Keratinocyte (primary cell): Measurements from ENCODE around the gene MAP2K2.

ENCODE experiments used
- EZH2 ChIP-seq: IDR thresholded peaks from one replicate; pipeline ENCODE4 v1.6.1; 2012; ENCODE audit warnings: inconsistent platforms, mild to moderate bottlenecking, low read length, moderate library complexity
- TF ChIP-seq, protein P1 (sequence below), 3 experiments: IDR thresholded peaks in 1 of 3; conservative IDR thresholded peaks in 1 of 3; optimal IDR thresholded peaks in 1 of 3; 2 replicates in 2 of 3; 3 replicates in 1 of 3; pipeline versions ENCODE3 to v1.5.1; 2011; ENCODE audit warnings: low read length in 3 of 3, mild to moderate bottlenecking in 3 of 3, moderate library complexity in 2 of 3, control low read depth in 1 of 3, inconsistent platforms in 1 of 3; ENCODE audit not compliant: insufficient read depth in 2 of 3; ENCODE audit errors: extremely low read depth in 1 of 3

DNA sequence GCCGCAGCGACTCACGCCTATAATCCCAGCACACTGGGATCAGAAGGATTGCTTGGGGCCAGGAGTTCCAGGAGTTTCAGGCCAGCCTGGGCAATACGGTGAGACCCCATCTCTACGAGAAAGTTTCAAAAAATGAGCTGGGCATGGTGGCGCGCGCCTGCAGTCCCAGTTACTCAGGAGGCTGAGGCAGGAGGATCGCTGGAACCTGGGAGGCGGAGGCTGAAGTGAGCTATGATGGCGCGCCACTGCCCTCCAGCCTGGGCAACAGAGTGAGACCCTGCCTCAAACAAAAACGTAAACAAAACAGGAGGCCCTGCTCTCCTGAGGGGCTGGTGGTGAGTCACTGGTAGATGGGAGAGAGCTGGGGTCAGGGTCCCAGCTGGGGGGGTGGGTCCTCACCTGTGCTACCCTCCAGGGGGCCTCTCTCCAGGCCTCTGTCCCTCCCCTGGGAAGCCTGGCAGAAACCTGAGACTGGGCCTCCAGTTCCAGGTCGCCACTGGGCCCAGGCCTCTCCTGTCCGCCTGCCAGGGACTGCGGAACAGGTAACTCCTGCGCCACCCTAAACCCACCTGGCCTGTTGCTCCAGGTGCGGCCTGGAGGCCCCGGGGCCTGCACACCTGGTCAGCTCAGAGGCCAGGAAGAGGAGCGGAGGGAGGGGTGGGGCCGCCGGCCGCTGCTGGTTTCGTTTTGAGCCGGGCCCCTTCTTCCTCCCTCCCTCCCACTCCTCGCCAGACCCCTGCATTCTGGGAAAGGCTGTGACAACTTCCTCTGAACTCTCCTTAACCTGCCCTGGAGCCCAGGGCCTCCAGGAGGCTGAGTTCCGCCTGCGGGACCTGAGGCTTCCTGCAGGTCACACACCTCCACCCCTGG lies 40.0 kb downstream of the MAP2K2 start:
- TF ChIP-seq, protein P1, sequence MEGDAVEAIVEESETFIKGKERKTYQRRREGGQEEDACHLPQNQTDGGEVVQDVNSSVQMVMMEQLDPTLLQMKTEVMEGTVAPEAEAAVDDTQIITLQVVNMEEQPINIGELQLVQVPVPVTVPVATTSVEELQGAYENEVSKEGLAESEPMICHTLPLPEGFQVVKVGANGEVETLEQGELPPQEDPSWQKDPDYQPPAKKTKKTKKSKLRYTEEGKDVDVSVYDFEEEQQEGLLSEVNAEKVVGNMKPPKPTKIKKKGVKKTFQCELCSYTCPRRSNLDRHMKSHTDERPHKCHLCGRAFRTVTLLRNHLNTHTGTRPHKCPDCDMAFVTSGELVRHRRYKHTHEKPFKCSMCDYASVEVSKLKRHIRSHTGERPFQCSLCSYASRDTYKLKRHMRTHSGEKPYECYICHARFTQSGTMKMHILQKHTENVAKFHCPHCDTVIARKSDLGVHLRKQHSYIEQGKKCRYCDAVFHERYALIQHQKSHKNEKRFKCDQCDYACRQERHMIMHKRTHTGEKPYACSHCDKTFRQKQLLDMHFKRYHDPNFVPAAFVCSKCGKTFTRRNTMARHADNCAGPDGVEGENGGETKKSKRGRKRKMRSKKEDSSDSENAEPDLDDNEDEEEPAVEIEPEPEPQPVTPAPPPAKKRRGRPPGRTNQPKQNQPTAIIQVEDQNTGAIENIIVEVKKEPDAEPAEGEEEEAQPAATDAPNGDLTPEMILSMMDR (optimal IDR thresholded peaks at IDR 0.05 in 1 of 3, IDR thresholded peaks at IDR 0.05 in 1 of 3, conservative IDR thresholded peaks at IDR 0.05 in 1 of 3; ENCODE audit: extremely low read depth in 1 of 3, insufficient read depth in 2 of 3, low read length in 3 of 3) = no peak
- no peak for TF ChIP-seq EZH2
